Activated CD8-positive, alpha-beta T cell treated with anti-CD3 and anti-CD28 coated beads for 36 hours (primary cell): Measurements from ENCODE around the gene SPIRE2. TPM values are rescaled to one million over a fixed set of nuclear protein-coding genes. Genes with fewer than 3 reads are reported as not detected.

ENCODE experiments used
- ATAC-seq: fragments of 200-7000 bp; cut with Tn5 transposase; one replicate; pipeline ENCODE4 v1.10.0; 2021; ENCODE audit warnings: mild to moderate bottlenecking, moderate library complexity
- CTCF ChIA-PET: fragments of 350-600 bp; sonication (Branson Sonifier 250); formaldehyde crosslinking; loops from one replicate; lab custom pipeline; 2021; ENCODE audit warnings: antibody characterized with exemption; lab: Charles Lee
- POLR2A ChIA-PET: fragments of 350-600 bp; sonication (Branson Sonifier 250); formaldehyde crosslinking; loops from one replicate; lab custom pipeline; 2021; ENCODE audit warnings: antibody characterized with exemption; lab: Charles Lee
- DNase-seq: peaks from one replicate; pipeline ENCODE4 v3.0.0-alpha.2; 2020
- H3K27ac Mint-ChIP-seq: one replicate; pipeline ENCODE4 v1.8.0; 2021; ENCODE audit warnings: mild to moderate bottlenecking, mixed read lengths
- H3K27me3 Mint-ChIP-seq: one replicate; pipeline ENCODE4 v1.8.0; 2021; ENCODE audit warnings: mixed read lengths
- H3K36me3 Mint-ChIP-seq: one replicate; pipeline ENCODE4 v1.8.0; 2021; ENCODE audit warnings: low read depth, mixed read lengths
- H3K4me1 Mint-ChIP-seq: one replicate; pipeline ENCODE4 v1.8.0; 2021; ENCODE audit warnings: low read depth, mixed read lengths
- H3K4me3 Mint-ChIP-seq: one replicate; pipeline ENCODE4 v1.8.0; 2021; ENCODE audit warnings: mild to moderate bottlenecking, moderate library complexity, mixed read lengths
- H3K9me3 Mint-ChIP-seq: one replicate; pipeline ENCODE4 v1.8.0; 2021; ENCODE audit warnings: mixed read lengths
- CTCF ChIP-seq: fragments of 200-600 bp; IDR thresholded peaks from one replicate; pipeline ENCODE4 v1.8.0; 2022; ENCODE audit warnings: antibody characterized with exemption, mild to moderate bottlenecking
- intact Hi-C: fragments of 100-400 bp; cut with micrococcal nuclease; formaldehyde crosslinking; loops from one replicate; pipeline ENCODE4 v1.10.0; 2022
- total RNA-seq, 2 experiments: library from RNA; stranded (reverse); gene quantifications; one replicate each; pipeline ENCODE4 v1.2.3, GENCODE V29; 2021

SPIRE2 gene
- total RNA-seq, 2 experiments from 2014 or later: 0.27 to 0.29 TPM

- no peak for TF ChIP-seq CTCF
- peaks cover 2% of the 10 kb centered on the region for H3K4me1 Mint-ChIP-seq
- no peak overlapping the region for H3K27ac Mint-ChIP-seq
- no peaks in the 10 kb centered on the region for H3K9me3 Mint-ChIP-seq
- ATAC-seq (no peak), DNase-seq (no peak)
- H3K4me3 Mint-ChIP-seq: no peak overlapping the region
- H3K27me3 Mint-ChIP-seq: no peaks in the 10 kb centered on the region
- peaks cover 44% of the 10 kb centered on the region for H3K36me3 Mint-ChIP-seq
- ChIA-PET POLR2A (interaction anchor here (1.5 kb wide), 1 partner anchor 25 kb away, joined by 3 read pairs; no protein-coding TSS in a partner anchor), CTCF (interaction anchor here (1.2 to 3.2 kb wide), 2 partner anchors 21 to 29 kb away, joined by 4 to 10 read pairs; no protein-coding TSS in a partner anchor)
- intact Hi-C loops: no loop called here
Measured at GRCh38 chr16:89881368-89881730, 53.1 kb downstream of the SPIRE2 start.

GRCh38 chr16:89883346-89884040 lies 55.2 kb downstream of the SPIRE2 start:
- POLR2A ChIA-PET: interaction anchor here (0.8 kb wide), 1 partner anchor 10 kb away, joined by 4 read pairs; the partner anchor contains the start of gene TCF25
- H3K36me3 Mint-ChIP-seq: peaks cover 48% of the 10 kb centered on the region
- CTCF ChIA-PET: interaction anchor here (1.3 kb wide), 1 partner anchor 26 kb away, joined by 5 read pairs; no protein-coding TSS in a partner anchor
- intact Hi-C loops: no loop called here
- H3K27me3 Mint-ChIP-seq: no peaks in the 10 kb centered on the region
- DNase-seq (no peak), ATAC-seq (no peak)
- no peaks in the 10 kb centered on the region for H3K9me3 Mint-ChIP-seq
- no peak overlapping the region for H3K27ac Mint-ChIP-seq
- no peak overlapping the region for H3K4me3 Mint-ChIP-seq
- no peak for TF ChIP-seq CTCF
- H3K4me1 Mint-ChIP-seq: no peaks in the 10 kb centered on the region

- H3K9me3 Mint-ChIP-seq: no peaks in the 10 kb centered on the region
- no peaks in the 10 kb centered on the region for H3K27me3 Mint-ChIP-seq
- H3K4me3 Mint-ChIP-seq: no peak overlapping the region
- ATAC-seq: no peak
- no peak for DNase-seq
- intact Hi-C loops: no loop called here
- CTCF ChIA-PET: no interaction called here
- TF ChIP-seq CTCF: no peak
- H3K36me3 Mint-ChIP-seq: peaks cover 45% of the 10 kb centered on the region
- H3K4me1 Mint-ChIP-seq: no peaks in the 10 kb centered on the region
- POLR2A ChIA-PET: no interaction called here
- no peak overlapping the region for H3K27ac Mint-ChIP-seq
Measured at GRCh38 chr16:89884041-89884421, 55.8 kb downstream of the SPIRE2 start.

- H3K27ac Mint-ChIP-seq: no peak overlapping the region
- H3K4me3 Mint-ChIP-seq: no peak overlapping the region
- H3K27me3 Mint-ChIP-seq: no peaks in the 10 kb centered on the region
- ChIA-PET CTCF (interaction anchor here (1.3 to 2.9 kb wide), 3 partner anchors 23 to 28 kb away, joined by 3 to 16 read pairs (median 4); no protein-coding TSS in a partner anchor), POLR2A (interaction anchor here (1.1 to 2.5 kb wide), 3 partner anchors 9 to 146 kb away, joined by 3 to 8 read pairs (median 4); partner anchors contain the start of gene TCF25)
- intact Hi-C loops: no loop called here
- peaks cover 12% of the 10 kb centered on the region for H3K4me1 Mint-ChIP-seq
- H3K36me3 Mint-ChIP-seq: peaks cover 44% of the 10 kb centered on the region
- no peaks in the 10 kb centered on the region for H3K9me3 Mint-ChIP-seq
- TF ChIP-seq CTCF: no peak
- ATAC-seq (no peak), DNase-seq (no peak)
Measured at GRCh38 chr16:89887243-89887642, 59.0 kb downstream of the SPIRE2 start.

GRCh38 chr16:89890200-89890599 lies 61.9 kb downstream of the SPIRE2 start:
- ATAC-seq (peak; percentile 90), DNase-seq (peak; percentile 78)
- ChIA-PET POLR2A (no interaction called here), CTCF (no interaction called here)
- Mint-ChIP-seq H3K4me3 (no peak overlapping the region), H3K4me1 (peaks cover 12% of the 10 kb centered on the region), H3K9me3 (no peaks in the 10 kb centered on the region), H3K27me3 (no peaks in the 10 kb centered on the region), H3K36me3 (peaks cover 36% of the 10 kb centered on the region), H3K27ac (peak overlapping the region; percentile 63)
- TF ChIP-seq CTCF: no peak
- intact Hi-C loops: no loop called here
